ENCODE measurements around the gene PLXNC1. TPM values are rescaled to one million over a fixed set of nuclear protein-coding genes. Genes with fewer than 3 reads are reported as not detected.

The PLXNC1 gene
- total and polyA plus RNA-seq, 9 of the 15 experiments (the other 6 are each of a cell fraction or from before 2014, with no cell fraction given) = 0.08 to 0.87 (median 0.28) TPM

DNA sequence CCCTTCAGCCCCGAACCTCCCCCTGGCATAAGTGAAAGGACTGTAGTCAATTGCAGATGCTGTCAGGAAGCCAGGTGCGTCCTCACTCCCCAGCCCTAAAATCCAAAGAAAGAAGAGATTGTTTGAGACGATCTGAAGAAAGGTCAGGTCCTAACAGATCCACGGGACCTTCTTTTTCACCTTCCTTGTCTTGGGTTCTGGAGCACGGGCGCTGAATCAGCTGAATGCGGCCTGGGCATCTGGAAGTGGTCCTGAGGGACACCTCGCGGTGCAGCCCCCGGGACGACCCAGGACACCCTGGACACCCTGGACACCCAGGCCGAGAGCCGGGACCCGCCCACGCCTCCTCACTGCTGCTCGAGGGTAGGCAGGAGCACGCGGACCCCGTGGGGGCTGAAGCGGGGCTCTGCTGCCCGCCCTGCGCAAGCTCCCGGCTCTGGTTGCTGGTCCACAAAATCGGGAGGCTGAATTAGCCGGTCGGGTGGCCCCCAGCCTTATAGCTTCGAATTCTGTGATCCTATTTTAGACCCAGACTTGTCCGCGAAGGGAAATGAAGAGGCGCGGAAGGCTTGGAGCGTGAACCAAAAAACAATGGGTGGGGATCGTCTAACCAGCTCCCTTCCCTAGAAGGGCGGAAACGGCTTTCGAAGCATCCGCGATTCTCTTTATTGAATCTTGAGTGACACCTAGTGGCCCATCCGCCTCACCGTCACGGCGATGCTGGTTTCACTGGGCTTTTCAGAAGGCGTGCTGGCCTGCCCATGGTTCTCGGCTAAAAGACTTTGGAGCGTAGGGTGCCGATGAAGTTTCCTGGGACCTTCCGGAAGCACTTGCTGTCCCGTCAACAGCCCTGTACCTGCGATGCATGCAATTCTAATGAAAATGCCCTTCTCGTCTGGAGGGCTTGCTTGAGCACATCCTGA lies 46.4 kb upstream of the PLXNC1 start (continued):
- no peak for TF ChIP-seq U2AF1 (optimal IDR thresholded peaks at IDR 0.05; ENCODE audit: low read depth, low read length)
- TF ChIP-seq EHMT2 (IDR thresholded peaks at IDR 0.05) = no peak
- TF ChIP-seq BRF1 (IDR thresholded peaks at IDR 0.05; ENCODE audit: borderline replicate concordance, extremely low read depth, insufficient read length) = no peak
- TF ChIP-seq SIN3B (IDR thresholded peaks at IDR 0.05; ENCODE audit: low read depth) = no peak
- TF ChIP-seq KLF10 (CRISPR knock-in tag; IDR thresholded peaks at IDR 0.05) = no peak
- peak; percentile 38; the same call in 1 of the 2 replicates for TF ChIP-seq JUND (IDR thresholded peaks at IDR 0.05; ENCODE audit: borderline replicate concordance, low read depth, low read length)
- TF ChIP-seq JUND (tag; IDR thresholded peaks at IDR 0.05; ENCODE audit: borderline replicate concordance, low read depth, low read length) = no peak; the same call in 2 of the 3 replicates
- TF ChIP-seq RAD21 (CRISPR knock-in tag; conservative IDR thresholded peaks at IDR 0.05 in 1 of 2, IDR thresholded peaks at IDR 0.05 in 1 of 2) = peak; percentile 91 to 92
- TF ChIP-seq CBX8 (IDR thresholded peaks at IDR 0.05; ENCODE audit: borderline replicate concordance, extremely low read depth, low read depth, low read length, poor library complexity, severe bottlenecking) = no peak
- TF ChIP-seq ZC3H11A (IDR thresholded peaks at IDR 0.05; ENCODE audit: low read depth, low read length) = no peak
- TF ChIP-seq, protein P1, sequence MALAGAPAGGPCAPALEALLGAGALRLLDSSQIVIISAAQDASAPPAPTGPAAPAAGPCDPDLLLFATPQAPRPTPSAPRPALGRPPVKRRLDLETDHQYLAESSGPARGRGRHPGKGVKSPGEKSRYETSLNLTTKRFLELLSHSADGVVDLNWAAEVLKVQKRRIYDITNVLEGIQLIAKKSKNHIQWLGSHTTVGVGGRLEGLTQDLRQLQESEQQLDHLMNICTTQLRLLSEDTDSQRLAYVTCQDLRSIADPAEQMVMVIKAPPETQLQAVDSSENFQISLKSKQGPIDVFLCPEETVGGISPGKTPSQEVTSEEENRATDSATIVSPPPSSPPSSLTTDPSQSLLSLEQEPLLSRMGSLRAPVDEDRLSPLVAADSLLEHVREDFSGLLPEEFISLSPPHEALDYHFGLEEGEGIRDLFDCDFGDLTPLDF (CRISPR knock-in tag; IDR thresholded peaks at IDR 0.05) = no peak
- TF ChIP-seq USF2 (CRISPR knock-in tag; IDR thresholded peaks at IDR 0.05) = no peak
- TF ChIP-seq RBM22 (IDR thresholded peaks at IDR 0.05; ENCODE audit: low read depth, low read length, poor library complexity, severe bottlenecking) = no peak
- TF ChIP-seq, protein P2, sequence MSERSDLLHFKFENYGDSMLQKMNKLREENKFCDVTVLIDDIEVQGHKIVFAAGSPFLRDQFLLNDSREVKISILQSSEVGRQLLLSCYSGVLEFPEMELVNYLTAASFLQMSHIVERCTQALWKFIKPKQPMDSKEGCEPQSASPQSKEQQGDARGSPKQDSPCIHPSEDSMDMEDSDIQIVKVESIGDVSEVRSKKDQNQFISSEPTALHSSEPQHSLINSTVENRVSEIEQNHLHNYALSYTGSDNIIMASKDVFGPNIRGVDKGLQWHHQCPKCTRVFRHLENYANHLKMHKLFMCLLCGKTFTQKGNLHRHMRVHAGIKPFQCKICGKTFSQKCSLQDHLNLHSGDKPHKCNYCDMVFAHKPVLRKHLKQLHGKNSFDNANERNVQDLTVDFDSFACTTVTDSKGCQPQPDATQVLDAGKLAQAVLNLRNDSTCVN (CRISPR knock-in tag; IDR thresholded peaks at IDR 0.05) = no peak
- TF ChIP-seq HDAC1 (IDR thresholded peaks at IDR 0.05) = no peak
- no peak for TF ChIP-seq SIN3A (IDR thresholded peaks at IDR 0.05; ENCODE audit: borderline replicate concordance in 2 of 2, control insufficient read depth in 1 of 2, low read depth in 2 of 2, low read length in 2 of 2)
- no peak for TF ChIP-seq FOXA1 (IDR thresholded peaks at IDR 0.05; ENCODE audit: borderline replicate concordance)
- no peak for TF ChIP-seq NR1H2 (CRISPR knock-in tag; IDR thresholded peaks at IDR 0.05)
- peak; percentile 61; the same call in 1 of the 2 replicates for TF ChIP-seq RB1 (IDR thresholded peaks at IDR 0.05; ENCODE audit: low read depth)
- TF ChIP-seq DNMT1 (IDR thresholded peaks at IDR 0.05) = no peak
- no peak for TF ChIP-seq MCM7 (IDR thresholded peaks at IDR 0.05)
- TF ChIP-seq HDAC6 (IDR thresholded peaks at IDR 0.05; ENCODE audit: low read depth, low read length) = no peak
- TF ChIP-seq PCBP2 (IDR thresholded peaks at IDR 0.05; ENCODE audit: low read depth, low read length, poor library complexity, severe bottlenecking) = no peak
- TF ChIP-seq GATAD2A (IDR thresholded peaks at IDR 0.05) = no peak
- no peak for TF ChIP-seq NFXL1 (CRISPR knock-in tag; IDR thresholded peaks at IDR 0.05)
- TF ChIP-seq POLR2B (IDR thresholded peaks at IDR 0.05; ENCODE audit: low read depth, partially characterized antibody) = no peak

All from K562 (cell line).